ENCODE data around the gene LDLRAD4. TPM values are rescaled to one million over a fixed set of nuclear protein-coding genes. Genes with fewer than 3 reads are reported as not detected.
A peak's percentile ranks its signal among the peaks of the same experiment; 100 is the strongest.

Gene LDLRAD4
- total RNA-seq, 6 donors from 2014 or later, result 19.5 to 26.6 (median 24.4) TPM

DNA sequence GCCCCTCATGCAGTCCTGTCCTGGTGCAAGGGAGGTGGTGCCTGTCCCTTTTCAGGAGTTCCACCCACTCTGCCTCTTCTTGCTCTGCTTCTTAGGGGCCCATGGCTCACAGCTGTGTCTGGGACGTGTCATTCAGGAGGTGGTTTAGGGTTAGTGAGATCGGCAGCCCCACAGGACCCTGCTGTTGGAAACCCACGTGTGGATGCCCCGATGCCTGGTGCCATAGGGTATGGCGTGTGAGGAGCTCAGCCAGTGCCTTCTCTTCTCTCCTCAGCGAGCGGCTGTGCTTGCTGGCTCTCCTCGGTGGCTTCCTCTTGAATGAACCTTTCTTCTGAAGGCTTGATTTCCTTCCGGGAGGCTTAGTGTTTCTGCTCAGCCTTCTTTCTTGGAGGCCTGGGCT is 55.2 kb downstream of the LDLRAD4 start:
- no peak for TF ChIP-seq POLR2AphosphoS5 (IDR thresholded peaks at IDR 0.05)
- no peak for TF ChIP-seq POLR2A (IDR thresholded peaks at IDR 0.05)
- no peak for TF ChIP-seq EP300 (IDR thresholded peaks at IDR 0.05)
- TF ChIP-seq, protein P1, sequence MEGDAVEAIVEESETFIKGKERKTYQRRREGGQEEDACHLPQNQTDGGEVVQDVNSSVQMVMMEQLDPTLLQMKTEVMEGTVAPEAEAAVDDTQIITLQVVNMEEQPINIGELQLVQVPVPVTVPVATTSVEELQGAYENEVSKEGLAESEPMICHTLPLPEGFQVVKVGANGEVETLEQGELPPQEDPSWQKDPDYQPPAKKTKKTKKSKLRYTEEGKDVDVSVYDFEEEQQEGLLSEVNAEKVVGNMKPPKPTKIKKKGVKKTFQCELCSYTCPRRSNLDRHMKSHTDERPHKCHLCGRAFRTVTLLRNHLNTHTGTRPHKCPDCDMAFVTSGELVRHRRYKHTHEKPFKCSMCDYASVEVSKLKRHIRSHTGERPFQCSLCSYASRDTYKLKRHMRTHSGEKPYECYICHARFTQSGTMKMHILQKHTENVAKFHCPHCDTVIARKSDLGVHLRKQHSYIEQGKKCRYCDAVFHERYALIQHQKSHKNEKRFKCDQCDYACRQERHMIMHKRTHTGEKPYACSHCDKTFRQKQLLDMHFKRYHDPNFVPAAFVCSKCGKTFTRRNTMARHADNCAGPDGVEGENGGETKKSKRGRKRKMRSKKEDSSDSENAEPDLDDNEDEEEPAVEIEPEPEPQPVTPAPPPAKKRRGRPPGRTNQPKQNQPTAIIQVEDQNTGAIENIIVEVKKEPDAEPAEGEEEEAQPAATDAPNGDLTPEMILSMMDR (IDR thresholded peaks at IDR 0.05), result no peak
- ATAC-seq (ENCODE audit: low FRiP score in 2 of 2) (no peak), DNase-seq (peak in 1 of 2 donors; percentile 15)
- WGBS, 2 donors, result 84 to 90% methylated on average over 8 to 9 of the region's 9 CpGs
- H3K27me3 ChIP-seq, result no peaks in the 10 kb centered on the region
- H3K36me3 ChIP-seq, result no peaks in the 10 kb centered on the region
- no peak overlapping the region for H3K27ac ChIP-seq
- no peaks in the 10 kb centered on the region for H3K9me3 ChIP-seq
- H3K4me1 ChIP-seq, result peaks cover 0 to 7% (median under 1%) of the 10 kb centered on the region in 4 donors
- H3K4me3 ChIP-seq, result no peak overlapping the region

DNA sequence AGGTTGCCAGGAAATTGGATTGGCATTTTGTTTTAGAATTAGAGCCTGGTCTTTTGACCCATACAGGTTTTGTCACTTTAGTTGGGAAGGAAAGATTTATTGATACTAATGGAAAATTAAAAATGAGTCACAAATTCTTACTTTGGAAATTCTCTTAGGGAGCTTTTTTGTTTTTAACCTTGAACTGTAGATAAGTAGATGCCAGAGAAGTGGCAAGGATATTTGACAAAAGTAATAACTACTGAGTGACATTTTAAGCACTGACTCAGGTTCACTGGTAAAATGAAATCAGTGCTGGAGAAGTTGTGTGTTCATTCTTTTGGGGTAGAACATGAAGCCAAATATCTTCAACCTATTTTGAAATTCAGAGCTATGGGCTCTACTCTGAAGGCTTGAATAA is 56.5 kb downstream of the LDLRAD4 start:
- no peak overlapping the region for H3K4me3 ChIP-seq
- no peaks in the 10 kb centered on the region for H3K4me1 ChIP-seq
- no peak for DNase-seq
- H3K36me3 ChIP-seq, result no peaks in the 10 kb centered on the region
- H3K9me3 ChIP-seq, result no peaks in the 10 kb centered on the region
- no peaks in the 10 kb centered on the region for H3K27me3 ChIP-seq
- no peak overlapping the region for H3K27ac ChIP-seq
- TF ChIP-seq POLR2AphosphoS5 (IDR thresholded peaks at IDR 0.05), result no peak
- TF ChIP-seq, protein P1 (IDR thresholded peaks at IDR 0.05), result no peak
- TF ChIP-seq EP300 (IDR thresholded peaks at IDR 0.05), result no peak
- TF ChIP-seq POLR2A (IDR thresholded peaks at IDR 0.05), result no peak
- ATAC-seq (ENCODE audit: low FRiP score in 2 of 2), result no peak

DNA sequence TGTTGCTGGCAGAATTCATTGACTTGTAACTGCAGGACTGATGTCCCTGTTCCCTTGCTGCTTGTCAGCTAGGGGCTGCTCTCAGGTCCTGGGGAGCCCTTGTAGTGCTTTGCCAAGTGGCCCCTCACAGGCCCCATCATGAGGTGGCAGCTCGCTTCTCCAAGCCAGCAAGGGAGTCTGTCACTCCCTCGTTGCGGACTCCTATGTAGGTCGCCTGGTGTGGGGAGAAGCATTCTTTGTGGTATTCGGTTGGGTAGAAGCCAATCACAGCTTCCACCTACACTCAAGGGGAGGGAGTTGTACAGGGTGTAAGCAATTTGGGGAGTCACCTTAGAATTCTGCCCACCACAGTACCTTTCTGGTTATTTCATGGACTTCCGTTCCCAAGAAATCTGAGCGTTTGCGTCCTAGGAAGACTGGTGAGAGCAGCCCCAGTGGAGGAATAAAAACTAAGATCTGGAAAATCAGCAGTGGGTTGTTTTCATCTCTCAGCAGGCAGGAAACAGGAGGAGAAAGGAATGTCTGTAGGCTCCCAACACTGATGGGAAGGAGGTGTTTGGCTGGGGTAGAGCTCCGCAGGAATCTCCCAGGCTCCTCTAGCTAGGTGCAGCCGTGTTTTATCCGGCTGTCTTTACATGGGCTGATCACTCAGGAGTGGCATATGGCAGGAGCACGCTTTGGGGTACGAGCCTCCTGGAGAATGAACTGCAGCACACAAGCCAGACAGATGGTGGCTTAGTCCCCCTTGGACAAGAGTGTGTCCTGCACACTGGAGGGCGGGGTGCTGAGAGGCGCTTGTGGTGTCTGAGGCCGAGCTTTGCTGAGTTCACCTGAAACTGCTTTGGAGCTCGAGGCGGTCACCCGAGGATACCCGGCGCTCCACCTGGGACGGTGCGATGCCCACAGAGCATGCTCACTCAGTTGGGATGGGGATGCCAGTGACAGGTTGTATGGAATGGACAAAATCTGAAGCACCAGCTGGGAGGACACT is 58.3 kb downstream of the LDLRAD4 start:
- DNase-seq (peak in 1 of 2 donors; percentile 18), ATAC-seq (ENCODE audit: low FRiP score in 2 of 2) (no peak)
- H3K27ac ChIP-seq, result no peak overlapping the region
- H3K36me3 ChIP-seq, result no peaks in the 10 kb centered on the region
- TF ChIP-seq POLR2A (IDR thresholded peaks at IDR 0.05) (no peak), POLR2AphosphoS5 (IDR thresholded peaks at IDR 0.05) (no peak), EP300 (IDR thresholded peaks at IDR 0.05) (no peak)
- TF ChIP-seq, protein P1 (IDR thresholded peaks at IDR 0.05), result no peak
- WGBS, 2 donors, result 89 to 93% methylated on average over 13 to 23 of the region's 23 CpGs
- no peaks in the 10 kb centered on the region for H3K4me1 ChIP-seq
- no peaks in the 10 kb centered on the region for H3K9me3 ChIP-seq
- no peak overlapping the region for H3K4me3 ChIP-seq
- no peaks in the 10 kb centered on the region for H3K27me3 ChIP-seq

DNA sequence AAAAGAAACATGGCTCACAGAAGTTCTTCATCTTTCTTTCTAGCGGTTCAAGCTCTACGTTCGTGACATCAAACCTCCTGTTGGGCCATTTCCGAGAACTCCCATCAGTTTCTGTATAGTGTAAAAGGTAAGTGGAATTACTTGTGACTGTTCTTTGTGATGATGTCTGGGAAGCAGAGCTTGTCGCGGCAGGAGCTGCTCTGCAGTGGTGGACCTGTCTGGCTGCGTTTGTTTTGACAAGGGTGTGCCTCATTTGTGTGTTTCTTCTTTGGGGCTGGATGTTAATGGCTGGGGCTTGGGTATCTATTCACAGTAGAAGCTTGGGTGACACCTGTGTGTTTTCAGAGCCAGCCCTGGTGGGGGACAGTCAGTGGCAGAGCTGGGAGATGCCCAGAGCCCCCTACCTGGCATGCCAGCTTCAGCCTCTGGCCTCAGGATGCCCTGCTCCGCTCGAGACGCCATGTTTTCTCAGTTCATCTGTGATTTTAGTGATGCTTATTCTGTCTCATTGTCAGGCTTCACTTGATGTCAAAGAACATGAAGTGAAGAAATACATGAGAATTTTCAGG is 59.6 kb downstream of the LDLRAD4 start:
- H3K27ac ChIP-seq, result no peak overlapping the region
- no peak for TF ChIP-seq POLR2A (IDR thresholded peaks at IDR 0.05)
- TF ChIP-seq, protein P1 (IDR thresholded peaks at IDR 0.05), result no peak
- TF ChIP-seq POLR2AphosphoS5 (IDR thresholded peaks at IDR 0.05), result no peak
- TF ChIP-seq EP300 (IDR thresholded peaks at IDR 0.05), result no peak
- H3K4me1 ChIP-seq, result no peaks in the 10 kb centered on the region
- H3K9me3 ChIP-seq, result no peaks in the 10 kb centered on the region
- DNase-seq (no peak), ATAC-seq (ENCODE audit: low FRiP score in 2 of 2) (no peak)
- WGBS, 2 donors, result 95 to 98% methylated on average over 10 of the region's 10 CpGs
- H3K4me3 ChIP-seq, result no peak overlapping the region
- no peaks in the 10 kb centered on the region for H3K36me3 ChIP-seq
- H3K27me3 ChIP-seq, result no peaks in the 10 kb centered on the region

All from upper lobe of left lung (tissue), 6 donors.